Heart right ventricle (tissue), 16 donors: ENCODE data around the gene ZNF662. TPM values are rescaled to one million over a fixed set of nuclear protein-coding genes. Genes with fewer than 3 reads are reported as not detected.

Experiments used
- ATAC-seq, 8 donors: fragments of 200-7000 bp; cut with Tn5 transposase; one replicate each; pipeline ENCODE4 v1.9.1; 2020; ENCODE audit warnings: mild to moderate bottlenecking in 8 of 8, moderate library complexity in 8 of 8, moderate number of reproducible peaks in 1 of 8
- DNase-seq, 2 donors: peaks; one replicate each; pipeline ENCODE4 v3.0.0-alpha.2; 2020
- H3K27ac ChIP-seq, 10 donors: fragments of 200-600 bp; sonication (generic) in 2 of 10; one replicate each; pipeline versions ENCODE4 v1.5.0 to v1.8.0; 2020 to 2022; ENCODE audit warnings: mild to moderate bottlenecking in 3 of 10
- H3K27me3 ChIP-seq, 7 donors: fragments of 200-600 bp; one replicate each; pipeline ENCODE4 v1.8.0; 2021 to 2022; ENCODE audit warnings: mild to moderate bottlenecking in 2 of 7
- H3K36me3 ChIP-seq, 9 donors: fragments of 200-600 bp; sonication (generic) in 1 of 9; one replicate each; pipeline versions ENCODE4 v1.5.0 to v1.8.0; 2020 to 2022; ENCODE audit warnings: mild to moderate bottlenecking in 2 of 9
- H3K4me1 ChIP-seq, 9 donors: fragments of 200-600 bp; sonication (generic) in 1 of 9; one replicate each; pipeline versions ENCODE4 v1.5.0 to v1.8.0; 2020 to 2022; ENCODE audit warnings: mild to moderate bottlenecking in 4 of 9
- H3K4me3 ChIP-seq, 10 donors: fragments of 200-600 bp; sonication (generic) in 2 of 10; one replicate each; pipeline versions ENCODE4 v1.5.0 to v1.8.0; 2020 to 2022; ENCODE audit warnings: mild to moderate bottlenecking in 7 of 10, moderate library complexity in 2 of 10
- H3K9me3 ChIP-seq, 11 donors: fragments of 200-600 bp in 10 of 11; sonication (generic) in 2 of 11; one replicate each; pipeline versions ENCODE4 v1.5.0 to v1.8.0; 2013 to 2022; ENCODE audit warnings: mild to moderate bottlenecking in 2 of 11, control low read depth in 1 of 11, moderate library complexity in 1 of 11
- CTCF ChIP-seq, 9 donors: fragments of 200-600 bp; sonication (generic) in 2 of 9; IDR thresholded peaks; one replicate each; pipeline versions ENCODE4 v1.5.0 to v1.8.0; 2021 to 2022; ENCODE audit warnings: antibody characterized with exemption in 9 of 9, mild to moderate bottlenecking in 5 of 9, moderate library complexity in 1 of 9
- WGBS, 2 donors: extraction: QIAGEN DNeasy Blood & Tissue Kit; methylation state at CpG; one replicate each; pipeline ENCODE4 v1.1.7; 2013; ENCODE audit warnings: inconsistent platforms in 1 of 2; 5-methylcytosine and 5-hydroxymethylcytosine counted together
- intact Hi-C, 10 donors: fragments of 100-400 bp; cut with DNase I; formaldehyde crosslinking; loops; one replicate each; pipeline versions ENCODE4 v1.11.1 to v1.14.2; 2022
- polyA plus RNA-seq, 2 donors: library from polyadenylated mRNA; stranded (reverse); fragments of 200-250 nt; gene quantifications; one replicate each; pipeline ENCODE4 v1.2.3, GENCODE V29; 2013
- total RNA-seq, 10 donors: library from RNA; stranded (reverse); fragmentation: NEBNext Ultra II Directional in 3 of 10; extraction: Animal tissue kit (Norgen Biotek cat#: 25700) in 3 of 10; gene quantifications; one replicate each; pipeline versions ENCODE4 v1.2.1 to v1.2.4, GENCODE V29; 2021 to 2023
- donor health status: Arrhythmogenic right ventricular cardiomyopathy.
- donor health status: ischemic (EF 13 %, LVEDD 7.1; RV severe dilation, severe dysfunction).
- donor health status: healthy with polysubstance abuse.
- donor health status: DM: no; HTN: yes; CAD: no.
- donor health status: DM: no; HTN: no; CAD: no.
- donor health status: ischemic (EF 25% LVEDD 6.9; RV normal size, moderate dysfunction).
- donor health status: ischemic (EF 25% LVEDD 5.7; RV mildly dilated, moderate dysfunction).
- donor health status: healthy.
- donor health status: DM: yes; HTN: yes; CAD: no.
- donor health status: Ischemic cardiomyopathy.
- donor health status: ischemic (EF 35%, LVEDD 5.7; RV mildly dilated, moderate dysfunction).
- donor health status: nonischemic (EF 11% LVEDD 7.7; RV severe dilation, severe dysfunction).
- donor health status: DM: yes; HTN: yes; CAD: no.
- donor health status: PGD.
- donor health status: ischemic (EF 29% LVEDD 5.4; RV normal size, mild dysfunction).
- donor health status: nonischemic (EF 23%, LVEDD 6.1; RV moderate dilation, normal function).

ZNF662 gene
- total and polyA plus RNA-seq, 12 donors: 0.91 to 6.9 (median 5.2) TPM

- 86% methylated on average over 5 of the region's 5 CpGs for WGBS, 2 donors
- no peak for DNase-seq
- H3K9me3 ChIP-seq: no peaks in the 10 kb centered on the region
- no peak for ATAC-seq
- H3K27me3 ChIP-seq: peaks cover 0 to 6% (median 4%) of the 10 kb centered on the region in 7 donors
- no peak overlapping the region for H3K27ac ChIP-seq
- no peak for TF ChIP-seq CTCF (IDR thresholded peaks at IDR 0.05)
- no peaks in the 10 kb centered on the region for H3K4me1 ChIP-seq
- no peak overlapping the region for H3K4me3 ChIP-seq
- intact Hi-C loops: no loop called here
- H3K36me3 ChIP-seq: no peaks in the 10 kb centered on the region
These were observed 28.2 kb downstream of the ZNF662 start for GRCh38 chr3:42934111-42934510.

GRCh38 chr3:42934910-42935309 is 29.0 kb downstream of the ZNF662 start:
- Histone ChIP-seq H3K4me3 (no peak overlapping the region), H3K4me1 (no peaks in the 10 kb centered on the region), H3K36me3 (no peaks in the 10 kb centered on the region), H3K9me3 (no peaks in the 10 kb centered on the region), H3K27ac (no peak overlapping the region), H3K27me3 (peaks cover 0 to 6% (median 4%) of the 10 kb centered on the region in 7 donors)
- DNase-seq (no peak), ATAC-seq (no peak)
- 55 to 56% methylated on average over 2 of the region's 2 CpGs for WGBS, 2 donors
- TF ChIP-seq CTCF (IDR thresholded peaks at IDR 0.05): no peak
- intact Hi-C loops: no loop called here

- intact Hi-C loops: no loop called here
- Histone ChIP-seq H3K9me3 (no peaks in the 10 kb centered on the region), H3K36me3 (no peaks in the 10 kb centered on the region), H3K4me3 (peak overlapping the region in 1 of 10 donors; percentile 54), H3K27ac (no peak overlapping the region), H3K27me3 (peaks cover 0 to 6% (median 4%) of the 10 kb centered on the region in 7 donors), H3K4me1 (no peaks in the 10 kb centered on the region)
- WGBS, 2 donors: 87 to 92% methylated on average over 1 of the region's 1 CpG
- ATAC-seq (no peak), DNase-seq (no peak)
- no peak for TF ChIP-seq CTCF (IDR thresholded peaks at IDR 0.05)
These were observed 29.5 kb downstream of the ZNF662 start for GRCh38 chr3:42935472-42935871.

GRCh38 chr3:42936157-42936981 is 30.4 kb downstream of the ZNF662 start:
- Histone ChIP-seq H3K36me3 (peaks cover 0 to 1% (median 0%) of the 10 kb centered on the region in 9 donors), H3K4me3 (peak overlapping the region in 9 of 10 donors; percentile 15 to 54 (median 40)), H3K4me1 (no peaks in the 10 kb centered on the region), H3K27me3 (peaks cover 0 to 6% (median 4%) of the 10 kb centered on the region in 7 donors), H3K9me3 (no peaks in the 10 kb centered on the region), H3K27ac (no peak overlapping the region)
- peak in 5 of 8 donors; percentile 26 to 86 (median 56) for ATAC-seq
- DNase-seq: peak; percentile 7 to 38
- 59 to 72% methylated on average over 43 of the region's 43 CpGs for whole genome bisulfite sequencing, 2 donors
- intact Hi-C loops: no loop called here
- TF ChIP-seq CTCF (IDR thresholded peaks at IDR 0.05): no peak
